Thymus (tissue), 14 donors: ENCODE results near the gene RADIL. TPM values are rescaled to one million over a fixed set of nuclear protein-coding genes. Genes with fewer than 3 reads are reported as not detected.
A peak's percentile ranks its signal among the peaks of the same experiment; 100 is the strongest.

ENCODE experiments used
- DNase-seq, 9 donors: peaks; one replicate each; pipeline ENCODE4 v3.0.0-alpha.2; 2013; ENCODE audit warnings: low spot score in 9 of 9, low read depth in 6 of 9, missing footprints in 1 of 9
- H3K27ac ChIP-seq, 2 donors: one replicate each; pipeline ENCODE4 v1.5.1; 2013; ENCODE audit warnings: control low read depth in 1 of 2, low read depth in 1 of 2, low read length in 1 of 2, mild to moderate bottlenecking in 1 of 2, moderate library complexity in 1 of 2
- H3K27me3 ChIP-seq, 2 donors: one replicate each; pipeline ENCODE4 v1.5.1; 2013; ENCODE audit warnings: low read length in 1 of 2; ENCODE audit not compliant: control insufficient read depth in 2 of 2, insufficient read depth in 1 of 2
- H3K36me3 ChIP-seq, 2 donors: one replicate each; pipeline ENCODE4 v1.5.1; 2013; ENCODE audit warnings: low read length in 1 of 2, mild to moderate bottlenecking in 1 of 2, moderate library complexity in 1 of 2; ENCODE audit not compliant: control insufficient read depth in 2 of 2, insufficient read depth in 2 of 2
- H3K4me1 ChIP-seq, 2 donors: one replicate each; pipeline ENCODE4 v1.5.1; 2013; ENCODE audit warnings: low read length in 2 of 2; ENCODE audit not compliant: control insufficient read depth in 2 of 2, insufficient read depth in 2 of 2
- H3K4me3 ChIP-seq, 2 donors: one replicate each; pipeline ENCODE4 v1.5.1; 2013; ENCODE audit warnings: low read length in 2 of 2, control low read depth in 1 of 2, mild to moderate bottlenecking in 1 of 2
- H3K9me3 ChIP-seq, 2 donors: one replicate each; pipeline ENCODE4 v1.5.1; 2013; ENCODE audit warnings: low read length in 1 of 2, mild to moderate bottlenecking in 1 of 2; ENCODE audit not compliant: control insufficient read depth in 2 of 2, insufficient read depth in 1 of 2
- WGBS: extraction: QIAGEN DNeasy Blood & Tissue Kit; methylation state at CpG from one replicate; pipeline ENCODE4 v1.1.7; 2013; 5-methylcytosine and 5-hydroxymethylcytosine counted together
- long read RNA-seq, 10 donors: transcript quantifications; one replicate each; lab custom pipeline, GENCODE V29; 2026
- polyA plus RNA-seq: library from polyadenylated mRNA; stranded (reverse); fragments of 200-250 nt; gene quantifications from one replicate; pipeline ENCODE4 v1.2.3, GENCODE V29; 2013
- total RNA-seq: library from RNA; stranded (reverse); fragments of 120-200 nt; gene quantifications from one replicate; pipeline ENCODE4 v1.2.4, GENCODE V29; 2013
- donor health status: healthy.

The RADIL gene
- total RNA-seq (0.19 TPM), polyA plus RNA-seq (0.91 TPM)
- long read RNA-seq, donor 1: 0 reads
- long read RNA-seq, donor 2: 0 reads
- long read RNA-seq, donor 3: 0 reads
- long read RNA-seq, donor 4: 0 reads
- long read RNA-seq, donor 5: 0 reads
- long read RNA-seq, donor 6: 0 reads
- long read RNA-seq, donor 7: 0 reads
- long read RNA-seq, donor 8, partial matches to known transcripts: 0 of 1 reads
- long read RNA-seq, donor 8, other reads (novel, unspliced or antisense): 0 of 1 reads
- long read RNA-seq, donor 9: 0 reads
- long read RNA-seq, donor 10: 0 reads

- Histone ChIP-seq H3K36me3 (no peaks in the 10 kb centered on the region), H3K9me3 (peaks cover 0 to 5% of the 10 kb centered on the region in 2 donors), H3K27ac (peak within 1 kb of the TSS in 1 of 2 donors; percentile 51), H3K4me3 (peak within 1 kb of the TSS in 1 of 2 donors; percentile 25), H3K4me1 (peaks cover 2 to 4% of the 10 kb centered on the region in 2 donors), H3K27me3 (peaks cover 25 to 45% of the 10 kb centered on the region in 2 donors)
- DNase-seq: peak in 8 of 9 donors; percentile 14 to 71 (median 41)
- WGBS: 4% methylated on average over 72 of the region's 72 CpGs
Measured at GRCh38 chr7:4883372-4884144, at the start of gene RADIL. RADIL (minus strand) TSS chr7:4883716; CDS start chr7:4878139, 5,577 bp downstream.

GRCh38 chr7:4931943-4932342 lies 48.4 kb upstream of the RADIL start:
- Histone ChIP-seq H3K4me3 (no peak overlapping the region), H3K9me3 (no peaks in the 10 kb centered on the region), H3K27ac (no peak overlapping the region), H3K36me3 (no peaks in the 10 kb centered on the region), H3K27me3 (no peaks in the 10 kb centered on the region), H3K4me1 (no peaks in the 10 kb centered on the region)
- no peak for DNase-seq
- WGBS: 77% methylated on average over 12 of the region's 12 CpGs

GRCh38 chr7:4929005-4929404 lies 45.5 kb upstream of the RADIL start:
- Histone ChIP-seq H3K36me3 (no peaks in the 10 kb centered on the region), H3K4me1 (no peaks in the 10 kb centered on the region), H3K9me3 (no peaks in the 10 kb centered on the region), H3K27ac (no peak overlapping the region), H3K27me3 (no peaks in the 10 kb centered on the region), H3K4me3 (no peak overlapping the region)
- WGBS: 92% methylated on average over 8 of the region's 8 CpGs
- DNase-seq: no peak

- Histone ChIP-seq H3K9me3 (no peaks in the 10 kb centered on the region), H3K27me3 (no peaks in the 10 kb centered on the region), H3K4me1 (no peaks in the 10 kb centered on the region), H3K27ac (no peak overlapping the region), H3K36me3 (no peaks in the 10 kb centered on the region), H3K4me3 (no peak overlapping the region)
- no peak for DNase-seq
- WGBS: 96% methylated on average over 2 of the region's 2 CpGs
Measured at GRCh38 chr7:4928445-4928844, 44.9 kb upstream of the RADIL start.

GRCh38 chr7:4919969-4920766 lies 36.7 kb upstream of the RADIL start:
- H3K4me1 ChIP-seq: no peaks in the 10 kb centered on the region
- no peaks in the 10 kb centered on the region for H3K36me3 ChIP-seq
- peaks cover 0 to 9% of the 10 kb centered on the region in 2 donors for H3K9me3 ChIP-seq
- no peak overlapping the region for H3K4me3 ChIP-seq
- no peak overlapping the region for H3K27ac ChIP-seq
- DNase-seq: no peak
- H3K27me3 ChIP-seq: no peaks in the 10 kb centered on the region
- WGBS: 88% methylated on average over 19 of the region's 19 CpGs

- DNase-seq: no peak
- Histone ChIP-seq H3K4me1 (no peaks in the 10 kb centered on the region), H3K27ac (no peak overlapping the region), H3K9me3 (peaks cover 0 to 6% of the 10 kb centered on the region in 2 donors), H3K27me3 (no peaks in the 10 kb centered on the region), H3K4me3 (no peak overlapping the region), H3K36me3 (no peaks in the 10 kb centered on the region)
- 74% methylated on average over 8 of the region's 8 CpGs for WGBS
Measured at GRCh38 chr7:4916113-4916512, 32.6 kb upstream of the RADIL start.

GRCh38 chr7:4911111-4911828 lies 27.8 kb upstream of the RADIL start:
- WGBS: 93% methylated on average over 20 of the region's 20 CpGs
- no peaks in the 10 kb centered on the region for H3K4me1 ChIP-seq
- H3K27ac ChIP-seq: no peak overlapping the region
- no peaks in the 10 kb centered on the region for H3K27me3 ChIP-seq
- H3K36me3 ChIP-seq: no peaks in the 10 kb centered on the region
- H3K4me3 ChIP-seq: no peak overlapping the region
- DNase-seq: no peak
- H3K9me3 ChIP-seq: no peaks in the 10 kb centered on the region

- DNase-seq: no peak
- WGBS: 90% methylated on average over 1 of the region's 1 CpG
Measured at GRCh38 chr7:4906682-4907081, 23.2 kb upstream of the RADIL start.

More at GRCh38 chr7:4906682-4907081, 23.2 kb upstream of the RADIL start:
- Histone ChIP-seq H3K27ac (no peak overlapping the region), H3K4me1 (no peaks in the 10 kb centered on the region), H3K36me3 (no peaks in the 10 kb centered on the region), H3K9me3 (no peaks in the 10 kb centered on the region), H3K4me3 (no peak overlapping the region), H3K27me3 (no peaks in the 10 kb centered on the region)
